IMR-90 (cell line): ENCODE data around the gene PLEKHA4.

ENCODE experiments used
- CEBPB ChIP-seq: IDR thresholded peaks from 2 replicates; pipeline ENCODE4 v1.6.1; 2012; ENCODE audit warnings: low read depth, low read length, improper control_type of control experiment
- FOS ChIP-seq: fragments of 150-350 bp; IDR thresholded peaks from 2 replicates; pipeline ENCODE4 v1.6.1; 2016; ENCODE audit warnings: low read depth, low read length
- MAFK ChIP-seq: IDR thresholded peaks from 2 replicates; pipeline ENCODE4 v1.6.1; 2012; ENCODE audit warnings: low read depth, low read length, improper control_type of control experiment
- MAZ ChIP-seq: IDR thresholded peaks from 2 replicates; pipeline ENCODE4 v1.6.1; 2012; ENCODE audit warnings: low read depth, mild to moderate bottlenecking, low read length, improper control_type of control experiment, moderate library complexity, borderline replicate concordance
- MXI1 ChIP-seq: IDR thresholded peaks from 2 replicates; pipeline ENCODE4 v1.6.1; 2012; ENCODE audit warnings: low read depth, mild to moderate bottlenecking, low read length, moderate library complexity, borderline replicate concordance
- POLR2A ChIP-seq: IDR thresholded peaks from 2 replicates; pipeline ENCODE4 v1.6.1; 2012; ENCODE audit warnings: mild to moderate bottlenecking, low read depth, low read length
- RAD21 ChIP-seq: IDR thresholded peaks from 2 replicates; pipeline ENCODE4 v1.6.1; 2012; ENCODE audit warnings: low read length, improper control_type of control experiment
- RCOR1 ChIP-seq: IDR thresholded peaks from 2 replicates; pipeline ENCODE4 v1.6.1; 2012; ENCODE audit warnings: mild to moderate bottlenecking, low read length, improper control_type of control experiment; ENCODE audit not compliant: insufficient replicate concordance
- RFX5 ChIP-seq: IDR thresholded peaks from 2 replicates; pipeline ENCODE4 v1.8.0; 2012; ENCODE audit warnings: low read depth, mild to moderate bottlenecking, low read length, moderate library complexity
- TF ChIP-seq, protein P1 (sequence below): conservative IDR thresholded peaks from 2 replicates; pipeline ENCODE4 v1.5.1; 2012; ENCODE audit warnings: mild to moderate bottlenecking, low read depth, low read length, improper control_type of control experiment
- TF ChIP-seq, protein P2 (sequence below): fragments of 150-350 bp; IDR thresholded peaks from 2 replicates; pipeline ENCODE4 v1.6.1; 2017; ENCODE audit warnings: mild to moderate bottlenecking, antibody characterized with exemption, low read length, low read depth
- TF ChIP-seq, protein P3 (sequence below): fragments of 150-350 bp; IDR thresholded peaks from 2 replicates; pipeline ENCODE4 v1.6.1; 2016; ENCODE audit warnings: low read depth, mild to moderate bottlenecking, low read length, moderate library complexity, borderline replicate concordance

DNA sequence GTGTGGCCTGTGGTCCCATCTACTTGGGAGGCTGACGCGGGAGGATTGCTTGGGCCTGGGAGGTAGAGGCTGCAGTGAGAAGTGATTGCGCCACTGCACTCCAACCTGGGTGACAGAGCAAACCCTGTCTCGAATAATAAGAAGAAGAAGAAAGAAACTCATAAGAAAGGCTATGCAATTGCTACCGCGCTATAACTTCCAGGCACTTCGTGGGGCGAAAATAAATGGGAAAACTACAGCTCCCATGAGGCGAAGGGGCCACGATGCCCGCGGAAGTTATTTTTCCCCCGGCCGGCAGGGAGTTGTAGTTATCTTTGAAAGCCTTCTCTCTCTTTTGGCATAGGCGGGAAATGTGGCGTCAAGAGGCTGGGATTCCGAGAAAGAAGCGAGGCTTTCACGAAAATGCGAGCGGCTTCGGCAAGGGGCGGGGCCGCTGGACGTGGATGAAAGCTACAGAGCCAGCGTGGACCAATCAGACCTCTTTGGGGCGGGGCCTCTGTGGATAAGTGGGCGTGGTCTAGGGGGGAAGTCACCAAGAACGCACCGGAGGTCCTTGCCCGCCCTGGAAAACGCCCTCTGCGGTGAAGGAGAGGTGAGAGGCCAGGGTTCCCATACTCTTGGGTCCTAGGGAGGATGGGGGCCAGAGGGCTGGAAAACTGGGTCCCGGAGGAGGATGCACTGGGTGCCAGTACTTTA lies 31.5 kb upstream of the PLEKHA4 start, which contains the start of gene NUCB1:
- TF ChIP-seq, protein P1, sequence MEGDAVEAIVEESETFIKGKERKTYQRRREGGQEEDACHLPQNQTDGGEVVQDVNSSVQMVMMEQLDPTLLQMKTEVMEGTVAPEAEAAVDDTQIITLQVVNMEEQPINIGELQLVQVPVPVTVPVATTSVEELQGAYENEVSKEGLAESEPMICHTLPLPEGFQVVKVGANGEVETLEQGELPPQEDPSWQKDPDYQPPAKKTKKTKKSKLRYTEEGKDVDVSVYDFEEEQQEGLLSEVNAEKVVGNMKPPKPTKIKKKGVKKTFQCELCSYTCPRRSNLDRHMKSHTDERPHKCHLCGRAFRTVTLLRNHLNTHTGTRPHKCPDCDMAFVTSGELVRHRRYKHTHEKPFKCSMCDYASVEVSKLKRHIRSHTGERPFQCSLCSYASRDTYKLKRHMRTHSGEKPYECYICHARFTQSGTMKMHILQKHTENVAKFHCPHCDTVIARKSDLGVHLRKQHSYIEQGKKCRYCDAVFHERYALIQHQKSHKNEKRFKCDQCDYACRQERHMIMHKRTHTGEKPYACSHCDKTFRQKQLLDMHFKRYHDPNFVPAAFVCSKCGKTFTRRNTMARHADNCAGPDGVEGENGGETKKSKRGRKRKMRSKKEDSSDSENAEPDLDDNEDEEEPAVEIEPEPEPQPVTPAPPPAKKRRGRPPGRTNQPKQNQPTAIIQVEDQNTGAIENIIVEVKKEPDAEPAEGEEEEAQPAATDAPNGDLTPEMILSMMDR = peak; percentile 42
- no peak for TF ChIP-seq POLR2A
- peak; percentile 44; the same call in 1 of the 2 replicates for TF ChIP-seq MXI1
- peak; percentile 41; the same call in 1 of the 2 replicates for TF ChIP-seq MAZ
- peak; percentile 44 for TF ChIP-seq RAD21
- no peak for TF ChIP-seq MAFK
- TF ChIP-seq, protein P2, sequence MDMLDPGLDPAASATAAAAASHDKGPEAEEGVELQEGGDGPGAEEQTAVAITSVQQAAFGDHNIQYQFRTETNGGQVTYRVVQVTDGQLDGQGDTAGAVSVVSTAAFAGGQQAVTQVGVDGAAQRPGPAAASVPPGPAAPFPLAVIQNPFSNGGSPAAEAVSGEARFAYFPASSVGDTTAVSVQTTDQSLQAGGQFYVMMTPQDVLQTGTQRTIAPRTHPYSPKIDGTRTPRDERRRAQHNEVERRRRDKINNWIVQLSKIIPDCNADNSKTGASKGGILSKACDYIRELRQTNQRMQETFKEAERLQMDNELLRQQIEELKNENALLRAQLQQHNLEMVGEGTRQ = peak; percentile 48; the same call in 1 of the 2 replicates
- no peak for TF ChIP-seq RFX5
- TF ChIP-seq FOS = peak; percentile 23; the same call in 1 of the 2 replicates
- TF ChIP-seq, protein P3, sequence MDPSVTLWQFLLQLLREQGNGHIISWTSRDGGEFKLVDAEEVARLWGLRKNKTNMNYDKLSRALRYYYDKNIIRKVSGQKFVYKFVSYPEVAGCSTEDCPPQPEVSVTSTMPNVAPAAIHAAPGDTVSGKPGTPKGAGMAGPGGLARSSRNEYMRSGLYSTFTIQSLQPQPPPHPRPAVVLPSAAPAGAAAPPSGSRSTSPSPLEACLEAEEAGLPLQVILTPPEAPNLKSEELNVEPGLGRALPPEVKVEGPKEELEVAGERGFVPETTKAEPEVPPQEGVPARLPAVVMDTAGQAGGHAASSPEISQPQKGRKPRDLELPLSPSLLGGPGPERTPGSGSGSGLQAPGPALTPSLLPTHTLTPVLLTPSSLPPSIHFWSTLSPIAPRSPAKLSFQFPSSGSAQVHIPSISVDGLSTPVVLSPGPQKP = no peak
- peak; percentile 55 for TF ChIP-seq CEBPB
- no peak for TF ChIP-seq RCOR1
